Endothelial cell of umbilical vein (primary cell): ENCODE data around the gene TOM1L2. TPM values are rescaled to one million over a fixed set of nuclear protein-coding genes. Genes with fewer than 3 reads are reported as not detected.

Experiments used
- BruUV-seq: library from RNA; stranded (reverse); fragments of 400-500 nt; replicated peaks from 2 replicates; lab custom pipeline; 2021; lab: Mats Ljungman, UMichigan
- CTCF ChIA-PET: fragments of 300-600, 350-600 bp; sonication (Branson Sonifier 250); formaldehyde crosslinking; loops from one replicate; lab custom pipeline; 2021; ENCODE audit warnings: antibody characterized with exemption, inconsistent platforms; lab: Charles Lee
- POLR2A ChIA-PET: fragments of 300-600, 350-600 bp; sonication (Branson Sonifier 250); formaldehyde crosslinking; loops from one replicate; lab custom pipeline; 2021; ENCODE audit warnings: antibody characterized with exemption, inconsistent platforms; lab: Charles Lee
- DNase-seq: peaks from one replicate; pipeline ENCODE4 v3.0.0-alpha.2; 2011; ENCODE audit warnings: low read depth, low spot score
- FAIRE-seq: peaks from 2 replicates; lab custom pipeline; 2011; peaks lifted over from hg19 to GRCh38; lab: Jason Lieb, UNC
- H2AFZ ChIP-seq: 2 replicates; pipeline ENCODE4 v1.6.0; 2012; ENCODE audit warnings: low read depth, low read length, control low read depth, inconsistent platforms
- H3K27ac ChIP-seq: 2 replicates; pipeline ENCODE4 v1.5.1; 2011; ENCODE audit warnings: low read depth, mild to moderate bottlenecking, control low read depth, low read length, moderate library complexity; ENCODE audit not compliant: insufficient read depth
- H3K27me3 ChIP-seq, 2 experiments: 2 replicates each; pipeline versions ENCODE4 v1.6.0 to v1.6.1; 2011; ENCODE audit warnings: low read length in 2 of 2, mixed read lengths in 1 of 2; ENCODE audit not compliant: control insufficient read depth in 2 of 2, insufficient read depth in 2 of 2
- H3K36me3 ChIP-seq, 2 experiments: 2 replicates in 1 of 2; 3 replicates in 1 of 2; pipeline ENCODE4 v1.5.1; 2011; ENCODE audit warnings: low read length in 2 of 2, mild to moderate bottlenecking in 1 of 2, moderate library complexity in 1 of 2; ENCODE audit not compliant: control insufficient read depth in 2 of 2, insufficient read depth in 2 of 2; ENCODE audit errors: extremely low read depth in 1 of 2
- H3K4me1 ChIP-seq: 3 replicates; pipeline ENCODE4 v1.5.1; 2011; ENCODE audit warnings: mild to moderate bottlenecking, low read length; ENCODE audit not compliant: control insufficient read depth, insufficient read depth; ENCODE audit errors: extremely low read depth
- H3K4me2 ChIP-seq: 2 replicates; pipeline ENCODE4 v1.6.1; 2011; ENCODE audit warnings: low read length, control low read depth, mixed read lengths; ENCODE audit not compliant: insufficient read depth
- H3K4me3 ChIP-seq, 3 experiments: fragments of 200-600 bp in 1 of 3; sonication (generic), shearing (Covaris generic) in 1 of 3; replicated peaks in 1 of 3; 2 replicates each; pipeline ENCODE4 v1.5.1; 2011 to 2016; ENCODE audit warnings: control low read depth in 3 of 3, low read length in 3 of 3, mild to moderate bottlenecking in 2 of 3, inconsistent platforms in 1 of 3, low read depth in 1 of 3, moderate library complexity in 1 of 3; ENCODE audit not compliant: insufficient read depth in 1 of 3
- H3K79me2 ChIP-seq: 2 replicates; pipeline ENCODE4 v1.6.0; 2012; ENCODE audit warnings: low read length, inconsistent platforms; ENCODE audit not compliant: control insufficient read depth, insufficient read depth
- H3K9ac ChIP-seq: replicated peaks from 2 replicates; pipeline ENCODE3; 2011; ENCODE audit warnings: low read length, control low read depth; ENCODE audit not compliant: insufficient read depth; ENCODE audit errors: extremely low read depth
- H3K9me1 ChIP-seq: replicated peaks from 3 replicates; pipeline ENCODE4 v1.6.0; 2011; ENCODE audit warnings: mild to moderate bottlenecking, low read length; ENCODE audit not compliant: control insufficient read depth, insufficient read depth; ENCODE audit errors: extremely low read depth
- H3K9me3 ChIP-seq: replicated peaks from 2 replicates; pipeline ENCODE4 v1.5.1; 2012; ENCODE audit warnings: low read length, inconsistent platforms; ENCODE audit not compliant: control insufficient read depth, insufficient read depth
- H4K20me1 ChIP-seq: replicated peaks from 2 replicates; pipeline ENCODE3; 2011; ENCODE audit warnings: mild to moderate bottlenecking, low read length; ENCODE audit not compliant: control insufficient read depth, insufficient read depth; ENCODE audit errors: extremely low read depth
- CTCF ChIP-seq, 2 donors: IDR thresholded peaks; 1 replicate in 1 of 2; 2 replicates in 1 of 2; pipeline ENCODE4 v1.5.1; 2011; ENCODE audit warnings: low read length in 2 of 2, mild to moderate bottlenecking in 2 of 2, moderate library complexity in 2 of 2, control low read depth in 1 of 2, inconsistent platforms in 1 of 2, low read depth in 1 of 2; ENCODE audit not compliant: insufficient read depth in 1 of 2; ENCODE audit errors: extremely low read depth in 1 of 2
- EZH2 ChIP-seq: IDR thresholded peaks from 2 replicates; pipeline ENCODE4 v1.6.1; 2012; ENCODE audit warnings: borderline replicate concordance, low read depth, mild to moderate bottlenecking, moderate library complexity, low read length, inconsistent platforms; ENCODE audit not compliant: severe bottlenecking
- GATA2 ChIP-seq: IDR thresholded peaks from 2 replicates; pipeline ENCODE4 v1.7.0; 2011; ENCODE audit warnings: low read depth, mild to moderate bottlenecking, moderate library complexity, mixed read lengths, low read length; ENCODE audit not compliant: insufficient read length, insufficient read depth
- JUN ChIP-seq: IDR thresholded peaks from 2 replicates; pipeline ENCODE4 v1.6.1; 2011; ENCODE audit warnings: borderline replicate concordance, low read depth; ENCODE audit not compliant: insufficient read length, insufficient read depth
- MYC ChIP-seq: IDR thresholded peaks from one replicate; pipeline ENCODE4 v1.6.1; 2011; ENCODE audit warnings: mild to moderate bottlenecking, low read depth, low read length
- POLR2A ChIP-seq: IDR thresholded peaks from 2 replicates; pipeline ENCODE4 v1.6.1; 2012; ENCODE audit warnings: low read depth, mild to moderate bottlenecking, control low read depth, low read length
- POLR2AphosphoS5 ChIP-seq: IDR thresholded peaks from 2 replicates; pipeline ENCODE4 v1.6.1; 2012; ENCODE audit warnings: low read depth, mild to moderate bottlenecking, control low read depth, low read length, moderate library complexity; ENCODE audit not compliant: insufficient read depth
- dilution Hi-C: fragments of 300-500 bp; cut with MboI; formaldehyde crosslinking; loops from one replicate; pipeline ENCODE4 v1.15.0; 2019; ENCODE audit warnings: low sequenced_read_pairs; ENCODE audit not compliant: extremely low pct_ligation_motif_present
- intact Hi-C: fragments of 100-400 bp; cut with micrococcal nuclease; formaldehyde crosslinking; loops from one replicate; pipeline ENCODE4 v1.10.0; 2022
- polyA plus RNA-seq, 4 experiments: library from polyadenylated mRNA; depleted of rRNA in 3 of 4; stranded (reverse) in 3 of 4; unstranded in 1 of 4; fragments of >200 nt; gene quantifications; 2 replicates each; pipeline versions ENCODE4 v1.2.1 to v1.2.3, GENCODE V29; 2011 to 2012; ENCODE audit warnings: missing spikeins in 1 of 4
- total RNA-seq: library from RNA; stranded (reverse); gene quantifications from 2 replicates; pipeline ENCODE4 v1.2.3, GENCODE V29; 2021
- TF ChIP-seq, protein P1 (sequence below): IDR thresholded peaks from 2 replicates; pipeline ENCODE4 v1.6.1; 2011; ENCODE audit not compliant: insufficient read depth, insufficient read length

Gene TOM1L2
- total and polyA plus RNA-seq, 2 donors (not counting 3 experiments of a cell fraction or from before 2014, with no cell fraction given): 31.7 to 37.6 TPM

DNA sequence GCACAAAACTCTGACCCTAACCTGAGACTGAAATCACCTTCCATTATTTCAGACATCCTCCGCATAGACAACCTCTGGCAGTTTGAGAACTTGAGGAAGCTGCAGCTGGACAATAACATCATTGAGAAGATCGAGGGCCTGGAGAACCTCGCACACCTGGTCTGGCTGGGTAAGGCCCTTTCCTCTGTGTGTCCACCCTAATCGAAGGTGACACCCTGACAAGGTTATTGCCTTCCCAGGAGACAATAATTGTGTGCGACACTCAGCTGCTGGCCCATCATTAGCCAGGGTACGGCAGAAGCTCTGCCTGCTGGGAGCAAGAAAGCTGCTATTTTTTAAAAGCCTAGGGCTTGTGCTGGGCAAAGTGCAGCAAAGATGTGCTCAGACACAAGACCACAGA, 11.6 kb upstream of the TOM1L2 start:
- H3K36me3 ChIP-seq: no peaks in the 10 kb centered on the region
- no peak overlapping the region for H2AFZ ChIP-seq
- BruUV-seq: no TSS peak
- H3K79me2 ChIP-seq: no peaks in the 10 kb centered on the region
- intact Hi-C loops (no loop called here), dilution Hi-C loops (no loop called here)
- no peaks in the 10 kb centered on the region for H3K9me3 ChIP-seq
- no peak overlapping the region for H3K4me2 ChIP-seq
- H3K27ac ChIP-seq: no peak overlapping the region
- FAIRE-seq: no peak
- DNase-seq: no peak
- TF ChIP-seq MYC: no peak
- TF ChIP-seq, protein P1, sequence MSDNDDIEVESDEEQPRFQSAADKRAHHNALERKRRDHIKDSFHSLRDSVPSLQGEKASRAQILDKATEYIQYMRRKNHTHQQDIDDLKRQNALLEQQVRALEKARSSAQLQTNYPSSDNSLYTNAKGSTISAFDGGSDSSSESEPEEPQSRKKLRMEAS: no peak
- no peak for TF ChIP-seq POLR2A
- TF ChIP-seq JUN: no peak
- TF ChIP-seq GATA2: no peak
- TF ChIP-seq EZH2: no peak
- no peak for TF ChIP-seq CTCF (IDR thresholded peaks at IDR 0.05; ENCODE audit: extremely low read depth in 1 of 2, insufficient read depth in 1 of 2, low read depth in 1 of 2, low read length in 2 of 2)
- TF ChIP-seq POLR2AphosphoS5: no peak
- H3K9me1 ChIP-seq: no peaks in the 10 kb centered on the region
- no peak overlapping the region for H3K9ac ChIP-seq
- H3K4me3 ChIP-seq: no peak overlapping the region
- ChIA-PET CTCF (interaction anchor here (1.0 to 3.1 kb wide), 2 partner anchors 11 to 49 kb away, joined by 5 to 21 read pairs; partner anchors contain the start of genes DRC3 and TOM1L2), POLR2A (no interaction called here)
- no peaks in the 10 kb centered on the region for H4K20me1 ChIP-seq
- H3K27me3 ChIP-seq: no peaks in the 10 kb centered on the region
- H3K4me1 ChIP-seq: no peaks in the 10 kb centered on the region
